Suprapubic skin (tissue), 4 donors: ENCODE results near the gene SCNN1B.

Experiments used
- EP300 ChIP-seq: sonication (generic); formaldehyde crosslinking; IDR thresholded peaks from one replicate; pipeline ENCODE4 v1.6.1; 2017; ENCODE audit warnings: antibody characterized with exemption
- POLR2A ChIP-seq, 2 donors: fragments of 450-650 bp; IDR thresholded peaks; one replicate each; pipeline ENCODE4 v1.6.1; 2017; ENCODE audit warnings: antibody characterized with exemption in 2 of 2, mild to moderate bottlenecking in 2 of 2, moderate library complexity in 2 of 2
- POLR2AphosphoS5 ChIP-seq, 3 donors: sonication (generic); formaldehyde crosslinking; IDR thresholded peaks; one replicate each; pipeline ENCODE4 v1.6.1; 2017; ENCODE audit warnings: antibody characterized with exemption in 3 of 3
- TF ChIP-seq, protein P1 (sequence below), 2 donors: fragments of 200-600 bp in 1 of 2; fragments of 450-650 bp in 1 of 2; sonication (generic) in 1 of 2; IDR thresholded peaks; one replicate each; pipeline ENCODE4 v1.5.1; 2016 to 2019; ENCODE audit warnings: antibody characterized with exemption in 2 of 2, mild to moderate bottlenecking in 1 of 2, moderate library complexity in 1 of 2

DNA sequence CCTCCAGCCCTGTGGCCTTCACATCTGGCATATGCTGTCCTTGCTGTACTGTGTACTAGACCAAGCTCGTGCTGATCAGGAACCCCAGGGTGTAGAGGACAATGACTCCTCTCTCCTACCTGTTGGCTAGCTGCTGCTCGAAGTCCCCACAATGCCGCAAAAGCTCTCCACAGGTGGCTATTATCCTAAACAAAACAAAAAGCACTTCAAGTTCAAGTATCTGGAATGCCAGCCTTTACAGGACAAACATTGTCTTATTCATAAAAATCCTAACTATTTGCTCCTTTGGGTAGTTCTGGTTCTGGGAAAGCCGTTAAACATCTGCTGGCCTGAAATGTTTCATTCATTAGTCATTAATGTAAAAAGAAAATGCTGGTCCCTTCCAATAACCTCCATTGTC is 108.1 kb downstream of the SCNN1B start:
- TF ChIP-seq, protein P1, sequence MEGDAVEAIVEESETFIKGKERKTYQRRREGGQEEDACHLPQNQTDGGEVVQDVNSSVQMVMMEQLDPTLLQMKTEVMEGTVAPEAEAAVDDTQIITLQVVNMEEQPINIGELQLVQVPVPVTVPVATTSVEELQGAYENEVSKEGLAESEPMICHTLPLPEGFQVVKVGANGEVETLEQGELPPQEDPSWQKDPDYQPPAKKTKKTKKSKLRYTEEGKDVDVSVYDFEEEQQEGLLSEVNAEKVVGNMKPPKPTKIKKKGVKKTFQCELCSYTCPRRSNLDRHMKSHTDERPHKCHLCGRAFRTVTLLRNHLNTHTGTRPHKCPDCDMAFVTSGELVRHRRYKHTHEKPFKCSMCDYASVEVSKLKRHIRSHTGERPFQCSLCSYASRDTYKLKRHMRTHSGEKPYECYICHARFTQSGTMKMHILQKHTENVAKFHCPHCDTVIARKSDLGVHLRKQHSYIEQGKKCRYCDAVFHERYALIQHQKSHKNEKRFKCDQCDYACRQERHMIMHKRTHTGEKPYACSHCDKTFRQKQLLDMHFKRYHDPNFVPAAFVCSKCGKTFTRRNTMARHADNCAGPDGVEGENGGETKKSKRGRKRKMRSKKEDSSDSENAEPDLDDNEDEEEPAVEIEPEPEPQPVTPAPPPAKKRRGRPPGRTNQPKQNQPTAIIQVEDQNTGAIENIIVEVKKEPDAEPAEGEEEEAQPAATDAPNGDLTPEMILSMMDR (IDR thresholded peaks at IDR 0.05) = no peak
- no peak for TF ChIP-seq POLR2AphosphoS5 (IDR thresholded peaks at IDR 0.05)
- no peak for TF ChIP-seq EP300
- TF ChIP-seq POLR2A (IDR thresholded peaks at IDR 0.05) = no peak
